Measurements from ENCODE around the gene MALRD1. TPM values are rescaled to one million over a fixed set of nuclear protein-coding genes. Genes with fewer than 3 reads are reported as not detected.

Gene MALRD1
- total RNA-seq, 1 donor from 2014 or later = 0.11 TPM

DNA sequence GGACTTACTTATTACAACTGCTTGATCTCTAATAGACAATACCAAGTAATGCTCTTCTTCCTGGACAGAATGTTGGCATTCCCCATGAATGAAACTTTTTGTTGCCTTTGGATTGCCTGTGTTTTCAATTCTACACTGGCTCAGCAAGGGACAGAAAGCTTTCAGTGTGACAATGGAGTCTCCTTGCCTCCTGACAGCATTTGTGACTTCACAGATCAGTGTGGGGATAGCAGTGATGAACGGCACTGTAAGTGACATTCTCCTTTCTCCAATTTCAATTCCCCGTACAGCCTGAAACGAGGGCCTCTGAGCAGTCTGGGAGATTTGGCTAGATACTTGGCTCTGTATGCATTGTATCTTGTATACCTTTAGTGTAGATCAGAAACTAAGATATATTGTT lies 290 bp downstream of the MALRD1 start:
- Histone ChIP-seq H3K27me3 (no peaks in the 10 kb centered on the region), H3K9me3 (ENCODE audit: low read depth) (no peaks in the 10 kb centered on the region), H3K79me2 (ENCODE audit: low read depth) (no peaks in the 10 kb centered on the region), H3K36me3 (no peaks in the 10 kb centered on the region), H2AFZ (replicated peaks) (no peak overlapping the region), H3K4me1 (peaks cover 17% of the 10 kb centered on the region), H4K20me1 (ENCODE audit: low read depth) (no peaks in the 10 kb centered on the region), H3K4me3 (no peak overlapping the region), H3K4me2 (peak overlapping the region; percentile 48), H3K27ac (peak overlapping the region; percentile 56), H3K9ac (no peak overlapping the region), H3F3A (ENCODE audit: low read depth) (peaks cover 6% of the 10 kb centered on the region)
- Mint-ChIP-seq H3K4me3 (no peak overlapping the region), H3K27me3 (ENCODE audit: insufficient read depth, low read depth) (no peaks in the 10 kb centered on the region), H3K27ac (peak overlapping the region; percentile 18), H3K36me3 (no peaks in the 10 kb centered on the region), H3K4me1 (peaks cover 9% of the 10 kb centered on the region), H3K9me3 (peaks cover 2% of the 10 kb centered on the region)
- TF ChIP-seq EZH2 (IDR thresholded peaks at IDR 0.05) (no peak), EZH2phosphoT487 (IDR thresholded peaks at IDR 0.05) (no peak)
- TF ChIP-seq, protein P1, sequence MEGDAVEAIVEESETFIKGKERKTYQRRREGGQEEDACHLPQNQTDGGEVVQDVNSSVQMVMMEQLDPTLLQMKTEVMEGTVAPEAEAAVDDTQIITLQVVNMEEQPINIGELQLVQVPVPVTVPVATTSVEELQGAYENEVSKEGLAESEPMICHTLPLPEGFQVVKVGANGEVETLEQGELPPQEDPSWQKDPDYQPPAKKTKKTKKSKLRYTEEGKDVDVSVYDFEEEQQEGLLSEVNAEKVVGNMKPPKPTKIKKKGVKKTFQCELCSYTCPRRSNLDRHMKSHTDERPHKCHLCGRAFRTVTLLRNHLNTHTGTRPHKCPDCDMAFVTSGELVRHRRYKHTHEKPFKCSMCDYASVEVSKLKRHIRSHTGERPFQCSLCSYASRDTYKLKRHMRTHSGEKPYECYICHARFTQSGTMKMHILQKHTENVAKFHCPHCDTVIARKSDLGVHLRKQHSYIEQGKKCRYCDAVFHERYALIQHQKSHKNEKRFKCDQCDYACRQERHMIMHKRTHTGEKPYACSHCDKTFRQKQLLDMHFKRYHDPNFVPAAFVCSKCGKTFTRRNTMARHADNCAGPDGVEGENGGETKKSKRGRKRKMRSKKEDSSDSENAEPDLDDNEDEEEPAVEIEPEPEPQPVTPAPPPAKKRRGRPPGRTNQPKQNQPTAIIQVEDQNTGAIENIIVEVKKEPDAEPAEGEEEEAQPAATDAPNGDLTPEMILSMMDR (IDR thresholded peaks at IDR 0.05) = no peak
- peak; percentile 69 for DNase-seq (ENCODE audit: low spot score)

DNA sequence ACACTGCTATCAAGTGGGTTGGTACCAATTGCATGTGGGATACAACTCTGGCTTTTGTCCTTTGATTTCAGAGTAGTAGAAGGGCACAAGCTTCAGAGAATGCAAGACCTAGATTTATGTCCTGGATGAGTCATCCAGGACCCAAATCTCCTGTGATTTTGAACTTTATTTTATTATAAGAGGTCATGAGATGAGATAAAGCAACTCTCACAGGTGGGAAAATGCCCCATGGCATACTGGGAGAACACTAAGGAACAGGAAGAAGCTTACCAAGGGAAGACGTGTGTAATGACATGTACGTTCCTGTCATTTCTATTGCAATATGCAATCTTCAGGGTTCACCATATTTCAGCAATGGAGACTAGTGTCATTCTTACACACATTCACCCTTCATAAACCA lies 966 bp downstream of the MALRD1 start:
- no peak overlapping the region for H2AFZ ChIP-seq (replicated peaks)
- peaks cover 6% of the 10 kb centered on the region for H3F3A ChIP-seq (ENCODE audit: low read depth)
- Mint-ChIP-seq H3K27me3 (ENCODE audit: insufficient read depth, low read depth) (no peaks in the 10 kb centered on the region), H3K4me3 (no peak overlapping the region), H3K36me3 (no peaks in the 10 kb centered on the region), H3K9me3 (peaks cover 2% of the 10 kb centered on the region), H3K27ac (no peak overlapping the region), H3K4me1 (peaks cover 9% of the 10 kb centered on the region)
- peak overlapping the region; percentile 48 for H3K4me2 ChIP-seq
- H3K4me3 ChIP-seq = no peak overlapping the region
- peaks cover 17% of the 10 kb centered on the region for H3K4me1 ChIP-seq
- no peaks in the 10 kb centered on the region for H3K27me3 ChIP-seq
- H3K79me2 ChIP-seq (ENCODE audit: low read depth) = no peaks in the 10 kb centered on the region
- no peaks in the 10 kb centered on the region for H3K9me3 ChIP-seq (ENCODE audit: low read depth)
- H4K20me1 ChIP-seq (ENCODE audit: low read depth) = no peaks in the 10 kb centered on the region
- TF ChIP-seq EZH2 (IDR thresholded peaks at IDR 0.05) = no peak
- no peak for TF ChIP-seq EZH2phosphoT487 (IDR thresholded peaks at IDR 0.05)
- TF ChIP-seq, protein P1 (IDR thresholded peaks at IDR 0.05) = no peak
- no peak for DNase-seq (ENCODE audit: low spot score)
- H3K9ac ChIP-seq = no peak overlapping the region
- no peak overlapping the region for H3K27ac ChIP-seq
- H3K36me3 ChIP-seq = no peaks in the 10 kb centered on the region

DNA sequence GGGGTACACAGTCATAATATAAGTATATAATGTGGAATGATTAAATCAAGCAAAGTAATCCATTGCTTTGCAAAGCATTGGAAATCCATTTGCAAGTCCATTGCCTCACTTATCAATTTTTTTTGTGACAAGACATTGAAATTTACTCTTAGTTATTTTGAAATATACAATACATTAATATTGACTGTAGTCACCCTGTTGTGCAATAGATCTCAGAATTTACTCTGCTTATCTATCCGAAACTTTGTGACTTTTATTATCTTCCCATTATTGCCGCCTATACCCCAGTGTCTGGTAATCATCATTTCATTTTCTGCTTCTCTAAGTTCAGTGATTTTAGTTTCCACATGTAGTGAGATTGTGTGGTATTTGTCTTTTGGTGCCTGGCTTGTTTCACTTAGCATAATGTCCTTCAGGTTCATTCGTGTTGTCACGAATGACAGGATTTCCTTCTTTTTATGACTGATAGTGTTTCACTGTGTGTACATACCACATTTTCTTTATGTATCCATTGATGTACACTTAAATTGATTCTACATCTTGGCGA lies 5.8 kb downstream of the MALRD1 start:
- peaks cover 2% of the 10 kb centered on the region for H3K4me1 ChIP-seq
- no peak overlapping the region for H3K4me3 Mint-ChIP-seq
- no peak overlapping the region for H2AFZ ChIP-seq (replicated peaks)
- H3K4me2 ChIP-seq = no peak overlapping the region
- H3F3A ChIP-seq (ENCODE audit: low read depth) = peaks cover 2% of the 10 kb centered on the region
- no peak overlapping the region for H3K9ac ChIP-seq
- DNase-seq (ENCODE audit: low spot score) = no peak
- no peaks in the 10 kb centered on the region for H4K20me1 ChIP-seq (ENCODE audit: low read depth)
- H3K36me3 Mint-ChIP-seq = no peaks in the 10 kb centered on the region
- TF ChIP-seq, protein P1 (IDR thresholded peaks at IDR 0.05) = no peak
- no peak for TF ChIP-seq EZH2 (IDR thresholded peaks at IDR 0.05)
- no peak for TF ChIP-seq EZH2phosphoT487 (IDR thresholded peaks at IDR 0.05)
- H3K36me3 ChIP-seq = no peaks in the 10 kb centered on the region
- peaks cover 2% of the 10 kb centered on the region for H3K9me3 Mint-ChIP-seq
- no peak overlapping the region for H3K27ac ChIP-seq
- H3K27me3 ChIP-seq = no peaks in the 10 kb centered on the region
- no peaks in the 10 kb centered on the region for H3K79me2 ChIP-seq (ENCODE audit: low read depth)
- H3K27me3 Mint-ChIP-seq (ENCODE audit: insufficient read depth, low read depth) = no peaks in the 10 kb centered on the region
- no peak overlapping the region for H3K4me3 ChIP-seq
- H3K27ac Mint-ChIP-seq = no peak overlapping the region
- H3K9me3 ChIP-seq (ENCODE audit: low read depth) = no peaks in the 10 kb centered on the region
- H3K4me1 Mint-ChIP-seq = peaks cover under 1% of the 10 kb centered on the region

All from neural progenitor cell (in vitro differentiated cells).